ENCODE data around the gene PRKN. TPM values are rescaled to one million over a fixed set of nuclear protein-coding genes. Genes with fewer than 3 reads are reported as not detected.
A peak's percentile ranks its signal among the peaks of the same experiment; 100 is the strongest.
"Not testable (repeated sequence)": the region's sequence is repeated elsewhere in the genome, so short reads cannot be mapped to it uniquely, and the experiment has no call there.

The PRKN gene
- total RNA-seq, 1 donor from 2014 or later = 25.5 TPM

- no peak for DNase-seq
- TF ChIP-seq, protein P1, sequence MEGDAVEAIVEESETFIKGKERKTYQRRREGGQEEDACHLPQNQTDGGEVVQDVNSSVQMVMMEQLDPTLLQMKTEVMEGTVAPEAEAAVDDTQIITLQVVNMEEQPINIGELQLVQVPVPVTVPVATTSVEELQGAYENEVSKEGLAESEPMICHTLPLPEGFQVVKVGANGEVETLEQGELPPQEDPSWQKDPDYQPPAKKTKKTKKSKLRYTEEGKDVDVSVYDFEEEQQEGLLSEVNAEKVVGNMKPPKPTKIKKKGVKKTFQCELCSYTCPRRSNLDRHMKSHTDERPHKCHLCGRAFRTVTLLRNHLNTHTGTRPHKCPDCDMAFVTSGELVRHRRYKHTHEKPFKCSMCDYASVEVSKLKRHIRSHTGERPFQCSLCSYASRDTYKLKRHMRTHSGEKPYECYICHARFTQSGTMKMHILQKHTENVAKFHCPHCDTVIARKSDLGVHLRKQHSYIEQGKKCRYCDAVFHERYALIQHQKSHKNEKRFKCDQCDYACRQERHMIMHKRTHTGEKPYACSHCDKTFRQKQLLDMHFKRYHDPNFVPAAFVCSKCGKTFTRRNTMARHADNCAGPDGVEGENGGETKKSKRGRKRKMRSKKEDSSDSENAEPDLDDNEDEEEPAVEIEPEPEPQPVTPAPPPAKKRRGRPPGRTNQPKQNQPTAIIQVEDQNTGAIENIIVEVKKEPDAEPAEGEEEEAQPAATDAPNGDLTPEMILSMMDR (IDR thresholded peaks at IDR 0.05; ENCODE audit: borderline replicate concordance) = no peak
- no peak overlapping the region for H3K4me3 ChIP-seq
- H3K27me3 ChIP-seq (ENCODE audit: low read depth) = no peaks in the 10 kb centered on the region
- H3K9me3 ChIP-seq (replicated peaks) = peaks cover 10% of the 10 kb centered on the region
- no peak overlapping the region for H3K27ac ChIP-seq (replicated peaks)
- no peaks in the 10 kb centered on the region for H3K36me3 ChIP-seq
- intact Hi-C loops (cut with micrococcal nuclease) = no loop called here
- no peaks in the 10 kb centered on the region for H3K4me1 ChIP-seq
Observed at GRCh38 chr6:162403031-162403430, 324.5 kb downstream of the PRKN start.

- no peak for DNase-seq
- Histone ChIP-seq H3K27ac (replicated peaks) (no peak overlapping the region), H3K9me3 (replicated peaks) (peaks cover 10% of the 10 kb centered on the region), H3K36me3 (no peaks in the 10 kb centered on the region), H3K27me3 (ENCODE audit: low read depth) (no peaks in the 10 kb centered on the region), H3K4me1 (no peaks in the 10 kb centered on the region), H3K4me3 (no peak overlapping the region)
- TF ChIP-seq, protein P1 (IDR thresholded peaks at IDR 0.05; ENCODE audit: borderline replicate concordance) = no peak
- intact Hi-C loops (cut with micrococcal nuclease) = no loop called here
Observed at GRCh38 chr6:162395181-162395580, 332.4 kb downstream of the PRKN start.

DNA sequence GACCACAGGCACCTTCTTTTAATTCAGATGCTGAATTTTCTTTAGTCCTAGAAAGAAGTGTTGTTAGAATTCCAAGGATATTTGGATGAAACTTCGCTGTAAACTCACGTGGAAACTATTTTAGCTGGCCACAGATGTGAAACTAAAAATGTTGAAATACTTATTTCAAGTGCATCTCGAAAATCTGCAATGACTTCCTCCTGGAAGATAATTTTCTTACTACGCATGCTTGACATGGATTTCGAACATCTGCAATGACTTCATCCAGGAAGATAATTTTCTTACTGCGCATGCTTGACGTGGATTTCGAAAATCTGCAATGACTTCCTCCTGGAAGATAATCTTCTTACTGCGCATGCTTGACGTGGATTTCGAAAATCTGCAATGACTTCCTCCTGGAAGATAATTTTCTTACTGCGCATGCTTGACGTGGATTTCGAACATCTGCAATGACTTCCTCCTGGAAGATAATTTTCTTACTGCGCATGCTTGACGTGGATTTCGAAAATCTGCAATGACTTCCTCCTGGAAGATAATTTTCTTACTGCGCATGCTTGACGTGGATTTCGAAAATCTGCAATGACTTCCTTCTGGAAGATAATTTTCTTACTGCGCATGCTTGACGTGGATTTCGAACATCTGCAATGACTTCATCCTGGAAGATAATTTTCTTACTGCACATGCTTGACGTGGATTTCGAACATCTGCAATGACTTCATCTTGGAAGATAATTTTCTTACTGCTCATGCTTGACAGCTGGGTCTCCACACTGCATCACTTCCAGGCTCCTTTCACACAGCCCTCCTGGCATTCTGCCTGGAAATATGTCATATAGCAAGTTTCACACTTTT, 336.4 kb downstream of the PRKN start:
- peak overlapping the region; percentile 83 for H3K27ac ChIP-seq (replicated peaks)
- H3K36me3 ChIP-seq; DNase-seq; H3K27me3 ChIP-seq (ENCODE audit: low read depth); intact Hi-C loops (cut with micrococcal nuclease); H3K9me3 ChIP-seq (replicated peaks): not testable (repeated sequence)
- peaks cover 16% of the 10 kb centered on the region for H3K4me1 ChIP-seq
- peak overlapping the region; percentile 50 for H3K4me3 ChIP-seq

- Histone ChIP-seq H3K9me3 (replicated peaks) (no peaks in the 10 kb centered on the region), H3K4me1 (peaks cover 21% of the 10 kb centered on the region), H3K4me3 (no peak overlapping the region), H3K27ac (replicated peaks) (peak overlapping the region; percentile 83), H3K27me3 (ENCODE audit: low read depth) (no peaks in the 10 kb centered on the region), H3K36me3 (no peaks in the 10 kb centered on the region)
- no peak for DNase-seq
- intact Hi-C loops (cut with micrococcal nuclease) = no loop called here
- TF ChIP-seq, protein P1 (IDR thresholded peaks at IDR 0.05; ENCODE audit: borderline replicate concordance) = no peak
Observed at GRCh38 chr6:162389343-162390085, 338.1 kb downstream of the PRKN start.

DNA sequence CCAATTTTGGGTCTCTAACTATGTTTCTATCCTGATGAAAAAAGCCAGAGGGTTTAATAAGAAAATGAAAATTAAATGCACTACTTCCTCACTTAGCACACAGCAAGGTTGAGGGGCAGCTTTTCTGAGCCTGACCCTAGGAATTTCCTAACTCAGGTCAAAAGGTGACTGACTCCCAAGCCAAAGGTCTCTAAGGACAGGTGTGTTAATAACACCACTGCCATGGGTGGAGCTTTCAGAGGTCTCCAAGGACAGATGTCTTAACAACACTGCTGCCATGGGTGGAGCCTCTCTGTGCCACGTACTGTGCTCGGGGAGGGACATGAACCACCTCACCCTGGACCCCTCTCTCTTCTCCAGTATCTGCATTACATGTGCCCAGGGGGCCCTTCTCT, 339.2 kb downstream of the PRKN start:
- Histone ChIP-seq H3K27ac (replicated peaks) (peak overlapping the region; percentile 83), H3K36me3 (no peaks in the 10 kb centered on the region), H3K4me1 (peaks cover 21% of the 10 kb centered on the region), H3K9me3 (replicated peaks) (no peaks in the 10 kb centered on the region), H3K4me3 (no peak overlapping the region), H3K27me3 (ENCODE audit: low read depth) (no peaks in the 10 kb centered on the region)
- intact Hi-C loops (cut with micrococcal nuclease) = no loop called here
- no peak for DNase-seq
- TF ChIP-seq, protein P1 (IDR thresholded peaks at IDR 0.05; ENCODE audit: borderline replicate concordance) = no peak
